GM19239 (cell line): ENCODE measurements around the gene SRSF8.

Experiments
- DNase-seq: peaks from one replicate; pipeline ENCODE4 v3.0.0; 2011; ENCODE audit warnings: low spot score; ENCODE audit not compliant: insufficient read length
- FAIRE-seq: peaks from 2 replicates; lab custom pipeline; 2011; peaks lifted over from hg19 to GRCh38; lab: Jason Lieb, UNC

SRSF8 gene

GRCh38 chr11:95119361-95120060 is 52.8 kb downstream of the SRSF8 start:
- FAIRE-seq (no peak), DNase-seq (no peak)
